Body of pancreas (tissue), 4 donors: ENCODE data around the gene PHB1. TPM values are rescaled to one million over a fixed set of nuclear protein-coding genes. Genes with fewer than 3 reads are reported as not detected.
A peak's percentile ranks its signal among the peaks of the same experiment; 100 is the strongest.

Experiments
- ATAC-seq: fragments of 150-250 bp; one replicate; pipeline ENCODE4 v1.9.1; 2016
- DNase-seq, 4 donors: peaks; one replicate each; pipeline ENCODE4 v3.0.0-alpha.2; 2019
- H3K27ac ChIP-seq, 4 donors: fragments of 200-600 bp; sonication (generic); 1 replicate in 3 of 4; 2 replicates in 1 of 4; pipeline versions ENCODE4 v1.5.1 to v1.6.1; 2016 to 2019; ENCODE audit warnings: mild to moderate bottlenecking in 1 of 4, mixed read lengths in 1 of 4, moderate library complexity in 1 of 4
- H3K27me3 ChIP-seq, 2 donors: fragments of 200-600 bp; sonication (generic); one replicate each; pipeline ENCODE4 v1.6.0; 2016; ENCODE audit warnings: mild to moderate bottlenecking in 1 of 2
- H3K36me3 ChIP-seq, 2 donors: fragments of 200-600 bp; sonication (generic); replicated peaks in 1 of 2; 2 replicates each; pipeline ENCODE4 v1.5.1; 2016; ENCODE audit warnings: low read depth in 2 of 2; ENCODE audit not compliant: insufficient read depth in 1 of 2
- H3K4me1 ChIP-seq: fragments of 200-600 bp; sonication (generic); one replicate; pipeline ENCODE4 v1.6.0; 2016
- H3K4me3 ChIP-seq, 2 donors: fragments of 200-600 bp; sonication (generic); 1 replicate in 1 of 2; 2 replicates in 1 of 2; pipeline ENCODE4 v1.5.1; 2016 to 2019
- H3K9me3 ChIP-seq, 3 donors: fragments of 200-600 bp; sonication (generic); 1 replicate in 2 of 3; 2 replicates in 1 of 3; pipeline ENCODE4 v1.5.1; 2016
- POLR2A ChIP-seq, 3 donors: fragments of 450-650 bp; IDR thresholded peaks; one replicate each; pipeline ENCODE4 v1.6.1; 2016; ENCODE audit warnings: antibody characterized with exemption in 3 of 3, mild to moderate bottlenecking in 2 of 3
- WGBS, 2 donors: methylation state at CpG; one replicate each; pipeline ENCODE4 v1.1.5; 2017; 5-methylcytosine and 5-hydroxymethylcytosine counted together
- intact Hi-C: fragments of 100-400 bp; cut with DNase I; formaldehyde crosslinking; loops from one replicate; pipeline ENCODE4 v1.15.1; 2023
- total RNA-seq, 2 donors: library from RNA; depleted of rRNA; stranded (reverse); fragments of >200 nt; gene quantifications; one replicate each; pipeline ENCODE4 v1.1.0, GENCODE V29; 2016
- TF ChIP-seq, protein P1 (sequence below), 7 experiments: fragments of 450-650 bp in 4 of 7; fragments of 200-600 bp in 3 of 7; sonication (generic) in 3 of 7; IDR thresholded peaks; one replicate each; pipeline ENCODE4 v1.5.1; 2016 to 2019; ENCODE audit warnings: antibody characterized with exemption in 7 of 7

Gene PHB1
- total RNA-seq, 2 donors from 2014 or later, result 37.1 to 38.6 TPM

DNA sequence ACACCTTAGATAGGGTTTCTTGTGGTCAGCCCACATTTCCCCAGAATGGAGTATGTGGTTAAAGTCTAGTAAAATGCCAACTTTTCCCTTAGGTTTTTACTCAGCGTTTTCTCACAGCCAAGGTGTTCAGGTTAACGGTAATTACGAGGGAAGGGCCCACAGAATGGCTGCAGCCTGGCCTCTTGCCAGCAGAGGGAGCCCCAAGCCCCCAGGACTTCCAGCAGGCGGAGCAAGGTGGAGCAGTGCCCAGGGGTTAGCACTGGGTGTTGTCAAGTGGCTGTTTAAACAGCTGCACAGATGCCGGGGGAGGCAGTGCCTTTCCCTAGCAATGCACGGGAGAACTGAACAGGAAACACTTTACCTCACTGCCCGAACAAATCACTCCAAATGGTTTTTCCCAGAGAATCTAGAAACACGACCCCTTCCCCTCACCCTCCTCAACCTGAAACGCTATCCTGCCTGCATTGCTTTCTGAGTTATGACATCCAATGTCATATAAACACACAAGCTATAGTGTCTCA is 6.6 kb downstream of the PHB1 start:
- Histone ChIP-seq H3K4me3 (no peak overlapping the region), H3K27ac (peak overlapping the region in 3 of 4 donors; percentile 4 to 71 (median 25)), H3K9me3 (no peaks in the 10 kb centered on the region), H3K4me1 (peaks cover 12% of the 10 kb centered on the region), H3K36me3 (peaks cover 0 to 46% of the 10 kb centered on the region in 2 donors), H3K27me3 (no peaks in the 10 kb centered on the region)
- WGBS, 2 donors, result 7% methylated on average over 9 of the region's 9 CpGs
- no peak for TF ChIP-seq POLR2A (IDR thresholded peaks at IDR 0.05)
- TF ChIP-seq, protein P1, sequence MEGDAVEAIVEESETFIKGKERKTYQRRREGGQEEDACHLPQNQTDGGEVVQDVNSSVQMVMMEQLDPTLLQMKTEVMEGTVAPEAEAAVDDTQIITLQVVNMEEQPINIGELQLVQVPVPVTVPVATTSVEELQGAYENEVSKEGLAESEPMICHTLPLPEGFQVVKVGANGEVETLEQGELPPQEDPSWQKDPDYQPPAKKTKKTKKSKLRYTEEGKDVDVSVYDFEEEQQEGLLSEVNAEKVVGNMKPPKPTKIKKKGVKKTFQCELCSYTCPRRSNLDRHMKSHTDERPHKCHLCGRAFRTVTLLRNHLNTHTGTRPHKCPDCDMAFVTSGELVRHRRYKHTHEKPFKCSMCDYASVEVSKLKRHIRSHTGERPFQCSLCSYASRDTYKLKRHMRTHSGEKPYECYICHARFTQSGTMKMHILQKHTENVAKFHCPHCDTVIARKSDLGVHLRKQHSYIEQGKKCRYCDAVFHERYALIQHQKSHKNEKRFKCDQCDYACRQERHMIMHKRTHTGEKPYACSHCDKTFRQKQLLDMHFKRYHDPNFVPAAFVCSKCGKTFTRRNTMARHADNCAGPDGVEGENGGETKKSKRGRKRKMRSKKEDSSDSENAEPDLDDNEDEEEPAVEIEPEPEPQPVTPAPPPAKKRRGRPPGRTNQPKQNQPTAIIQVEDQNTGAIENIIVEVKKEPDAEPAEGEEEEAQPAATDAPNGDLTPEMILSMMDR (IDR thresholded peaks at IDR 0.05), result peak; percentile 38 to 89 (median 66)
- peak; percentile 92 for ATAC-seq
- intact Hi-C loops, result loop anchor here (10.0 kb wide), 1 partner anchor 147 kb away; no protein-coding TSS in a partner anchor
- peak; percentile 84 to 95 (median 92) for DNase-seq

GRCh38 chr17:49407086-49407485 is 7.6 kb downstream of the PHB1 start:
- no peaks in the 10 kb centered on the region for H3K27me3 ChIP-seq
- peaks cover 12% of the 10 kb centered on the region for H3K4me1 ChIP-seq
- H3K4me3 ChIP-seq, result no peak overlapping the region
- intact Hi-C loops, result loop anchor here (10.0 kb wide), 1 partner anchor 148 kb away; no protein-coding TSS in a partner anchor
- H3K36me3 ChIP-seq, result peaks cover 0 to 45% of the 10 kb centered on the region in 2 donors
- no peak for TF ChIP-seq POLR2A (IDR thresholded peaks at IDR 0.05)
- TF ChIP-seq, protein P1 (IDR thresholded peaks at IDR 0.05), result no peak
- ATAC-seq, result no peak
- no peak overlapping the region for H3K27ac ChIP-seq
- no peak for DNase-seq
- H3K9me3 ChIP-seq, result no peaks in the 10 kb centered on the region
- WGBS, 2 donors, result 86 to 88% methylated on average over 9 of the region's 9 CpGs

DNA sequence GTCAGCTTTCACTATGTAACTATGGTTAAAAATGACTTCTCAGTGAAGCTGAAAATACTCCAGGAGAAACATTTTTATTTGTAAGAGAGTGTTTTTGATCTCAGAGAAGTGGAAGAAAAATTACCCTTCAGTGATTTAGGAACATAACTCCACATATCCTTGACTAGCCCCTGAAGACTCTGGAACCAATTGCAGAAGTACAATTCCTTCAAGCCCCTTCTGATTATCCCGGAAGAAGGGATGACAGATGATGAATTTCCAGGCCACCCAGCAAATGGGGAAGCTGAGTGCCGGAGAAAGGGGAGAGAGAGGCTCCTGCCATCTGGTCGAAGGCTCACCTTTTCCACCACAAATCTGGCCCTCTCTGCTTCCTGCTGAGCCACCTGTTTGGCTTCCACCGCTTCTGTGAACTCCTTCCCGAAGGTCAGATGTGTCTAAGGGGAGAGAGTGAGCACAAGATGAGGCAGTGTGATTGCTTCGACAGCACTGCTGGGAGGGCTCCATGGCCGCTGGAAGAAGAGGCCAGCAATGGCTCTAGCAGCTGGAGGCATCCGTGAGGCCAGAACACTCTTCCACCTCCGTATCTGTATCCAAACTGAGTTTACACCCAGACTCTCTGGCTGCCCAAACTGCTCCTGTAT is 8.1 kb downstream of the PHB1 start:
- DNase-seq (no peak), ATAC-seq (no peak)
- WGBS, 2 donors, result 89 to 90% methylated on average over 9 of the region's 9 CpGs
- intact Hi-C loops, result loop anchor here (10.0 kb wide), 1 partner anchor 148 kb away; no protein-coding TSS in a partner anchor
- peaks cover 12% of the 10 kb centered on the region for H3K4me1 ChIP-seq
- TF ChIP-seq POLR2A (IDR thresholded peaks at IDR 0.05), result no peak
- TF ChIP-seq, protein P1 (IDR thresholded peaks at IDR 0.05), result no peak
- H3K4me3 ChIP-seq, result no peak overlapping the region
- H3K36me3 ChIP-seq, result peaks cover 0 to 41% of the 10 kb centered on the region in 2 donors
- H3K9me3 ChIP-seq, result no peaks in the 10 kb centered on the region
- no peaks in the 10 kb centered on the region for H3K27me3 ChIP-seq
- no peak overlapping the region for H3K27ac ChIP-seq

- TF ChIP-seq POLR2A (IDR thresholded peaks at IDR 0.05), result no peak
- TF ChIP-seq, protein P1 (IDR thresholded peaks at IDR 0.05), result no peak
- Histone ChIP-seq H3K4me3 (no peak overlapping the region), H3K27ac (no peak overlapping the region), H3K4me1 (peaks cover 12% of the 10 kb centered on the region), H3K27me3 (no peaks in the 10 kb centered on the region), H3K9me3 (no peaks in the 10 kb centered on the region), H3K36me3 (peaks cover 0 to 34% of the 10 kb centered on the region in 2 donors)
- ATAC-seq (no peak), DNase-seq (no peak)
- intact Hi-C loops, result loop anchor here (10.0 kb wide), 1 partner anchor 150 kb away; no protein-coding TSS in a partner anchor
- 81 to 92% methylated on average over 3 to 14 of the region's 14 CpGs for WGBS, 2 donors
These were observed 9.8 kb downstream of the PHB1 start for GRCh38 chr17:49404906-49405305.
